Heart left ventricle (tissue), 16 donors: ENCODE data around the gene RAD51B. TPM values are rescaled to one million over a fixed set of nuclear protein-coding genes. Genes with fewer than 3 reads are reported as not detected.

Experiments used
- ATAC-seq, 4 donors: fragments of 200-7000 bp; cut with Tn5 transposase; one replicate each; pipeline ENCODE4 v1.9.1; 2020 to 2022; ENCODE audit warnings: moderate library complexity in 4 of 4, mild to moderate bottlenecking in 3 of 4, moderate number of reproducible peaks in 1 of 4
- DNase-seq, 5 donors: peaks; one replicate each; pipeline ENCODE4 v3.0.0-alpha.2; 2020
- H3K27ac ChIP-seq, 12 donors: fragments of 200-600 bp; sonication (generic) in 4 of 12; one replicate each; pipeline versions ENCODE4 v1.5.0 to v1.8.0; 2016 to 2022; ENCODE audit warnings: mild to moderate bottlenecking in 2 of 12
- H3K27me3 ChIP-seq, 9 donors: fragments of 200-600 bp; sonication (generic) in 2 of 9; one replicate each; pipeline versions ENCODE4 v1.5.1 to v1.8.0; 2016 to 2022; ENCODE audit warnings: mild to moderate bottlenecking in 3 of 9
- H3K36me3 ChIP-seq, 9 donors: fragments of 200-600 bp; sonication (generic) in 2 of 9; one replicate each; pipeline versions ENCODE4 v1.5.0 to v1.8.0; 2018 to 2022; ENCODE audit warnings: mild to moderate bottlenecking in 2 of 9
- H3K4me1 ChIP-seq, 12 donors: fragments of 200-600 bp; sonication (generic) in 4 of 12; one replicate each; pipeline versions ENCODE4 v1.5.0 to v1.8.0; 2016 to 2022; ENCODE audit warnings: mild to moderate bottlenecking in 3 of 12
- H3K4me3 ChIP-seq, 12 donors: fragments of 200-600 bp; sonication (generic) in 4 of 12; one replicate each; pipeline versions ENCODE4 v1.5.0 to v1.8.0; 2017 to 2022; ENCODE audit warnings: mild to moderate bottlenecking in 9 of 12, moderate library complexity in 4 of 12
- H3K9me3 ChIP-seq, 12 donors: fragments of 200-600 bp; sonication (generic) in 4 of 12; one replicate each; pipeline versions ENCODE4 v1.5.0 to v1.8.0; 2016 to 2022; ENCODE audit warnings: mild to moderate bottlenecking in 1 of 12
- CTCF ChIP-seq, 12 donors: fragments of 200-600 bp; sonication (generic) in 4 of 12; IDR thresholded peaks; one replicate each; pipeline versions ENCODE4 v1.5.0 to v1.8.0; 2018 to 2022; ENCODE audit warnings: antibody characterized with exemption in 12 of 12, mild to moderate bottlenecking in 5 of 12
- POLR2A ChIP-seq, 2 donors: fragments of 450-650 bp; IDR thresholded peaks; one replicate each; pipeline ENCODE4 v1.6.1; 2017; ENCODE audit warnings: antibody characterized with exemption in 2 of 2, mild to moderate bottlenecking in 2 of 2, moderate library complexity in 2 of 2
- WGBS, 4 donors: extraction: QIAGEN DNeasy Blood & Tissue Kit in 2 of 4; methylation state at CpG; one replicate each; pipeline versions ENCODE4 v1.1.5 to v1.1.7; 2013 to 2018; 5-methylcytosine and 5-hydroxymethylcytosine counted together
- intact Hi-C, 10 donors: fragments of 100-400 bp; cut with DNase I; formaldehyde crosslinking; loops; one replicate each; pipeline versions ENCODE4 v1.11.1 to v1.14.2; 2022
- polyA plus RNA-seq, 2 donors: library from polyadenylated mRNA; stranded (reverse); fragments of 200-250 nt; gene quantifications; one replicate each; pipeline ENCODE4 v1.2.3, GENCODE V29; 2013
- total RNA-seq, 9 donors: library from RNA; depleted of rRNA in 2 of 9; stranded (reverse); fragments of >200 nt in 2 of 9; fragmentation: NEBNext Ultra II Directional in 3 of 9; extraction: Animal tissue kit (Norgen Biotek cat#: 25700) in 3 of 9; gene quantifications; one replicate each; pipeline versions ENCODE4 v1.1.0 to v1.2.4, GENCODE V29; 2016 to 2023
- donor health status: ischemic (EF 13 %, LVEDD 7.1; RV severe dilation, severe dysfunction).
- donor health status: healthy with polysubstance abuse.
- donor health status: DM: no; HTN: yes; CAD: no.
- donor health status: DM: no; HTN: no; CAD: no.
- donor health status: ischemic (EF 25% LVEDD 6.9; RV normal size, moderate dysfunction).
- donor health status: ischemic (EF 25% LVEDD 5.7; RV mildly dilated, moderate dysfunction).
- donor health status: healthy.
- donor health status: DM: yes; HTN: yes; CAD: no.
- donor health status: ischemic (EF 35%, LVEDD 5.7; RV mildly dilated, moderate dysfunction).
- donor health status: nonischemic (EF 11% LVEDD 7.7; RV severe dilation, severe dysfunction).
- donor health status: DM: yes; HTN: yes; CAD: no.
- donor health status: PGD.
- donor health status: ischemic (EF 29% LVEDD 5.4; RV normal size, mild dysfunction).
- donor health status: nonischemic (EF 23%, LVEDD 6.1; RV moderate dilation, normal function).

The RAD51B gene
- total and polyA plus RNA-seq, 11 donors = 1.3 to 11.3 (median 3.2) TPM

DNA sequence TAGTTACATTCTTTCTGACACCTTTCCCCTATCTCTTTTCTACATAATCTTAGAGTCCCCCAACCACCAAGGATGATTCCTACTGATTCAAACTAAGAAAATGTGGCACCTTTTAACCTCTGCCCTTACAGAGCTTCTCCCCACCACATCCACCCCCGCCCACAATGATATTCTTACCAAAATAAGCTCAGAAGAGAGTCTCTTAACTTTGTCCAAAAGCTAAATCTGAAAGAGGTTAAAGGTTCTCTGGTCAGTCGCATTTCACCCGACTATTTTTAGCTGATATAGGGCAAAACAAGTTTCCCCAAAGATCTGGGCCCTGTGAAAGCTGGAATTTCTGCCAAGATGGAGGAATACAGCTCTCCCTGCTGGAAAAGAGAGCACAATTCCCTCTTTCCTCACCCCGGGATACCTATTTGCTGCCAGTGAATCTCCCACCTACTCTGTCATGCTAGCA, 844.7 kb downstream of the RAD51B start:
- ATAC-seq = no peak
- Histone ChIP-seq H3K9me3 (no peaks in the 10 kb centered on the region), H3K36me3 (no peaks in the 10 kb centered on the region), H3K4me3 (no peak overlapping the region), H3K27me3 (no peaks in the 10 kb centered on the region), H3K4me1 (peaks cover 0 to 58% (median 34%) of the 10 kb centered on the region in 12 donors), H3K27ac (peak overlapping the region in 9 of 12 donors; percentile 19 to 75 (median 58))
- WGBS, 4 donors = 72 to 82% (median 74%) methylated on average over 4 of the region's 4 CpGs
- intact Hi-C loops = loop anchor here in 2 of 10 donors (10.0 kb wide), 1 partner anchor 119 kb away; no protein-coding TSS in a partner anchor
- no peak for DNase-seq
- peak in 3 of 12 donors; percentile 11 to 33 (median 29) for TF ChIP-seq CTCF (IDR thresholded peaks at IDR 0.05)
- TF ChIP-seq POLR2A (IDR thresholded peaks at IDR 0.05) = no peak

GRCh38 chr14:68665131-68665530, 845.6 kb downstream of the RAD51B start:
- Histone ChIP-seq H3K9me3 (no peaks in the 10 kb centered on the region), H3K27me3 (no peaks in the 10 kb centered on the region), H3K4me1 (peaks cover 0 to 60% (median 38%) of the 10 kb centered on the region in 12 donors), H3K36me3 (no peaks in the 10 kb centered on the region), H3K27ac (peak overlapping the region in 9 of 12 donors; percentile 39 to 75 (median 58)), H3K4me3 (no peak overlapping the region)
- ATAC-seq = no peak
- WGBS, 4 donors = 69 to 85% (median 78%) methylated on average over 4 of the region's 4 CpGs
- no peak for TF ChIP-seq CTCF (IDR thresholded peaks at IDR 0.05)
- DNase-seq = no peak
- intact Hi-C loops = loop anchor here in 3 of 10 donors (5.0 to 10.0 kb wide), 2 partner anchors 120 to 122 kb away; no protein-coding TSS in a partner anchor

GRCh38 chr14:68665792-68666204, 846.2 kb downstream of the RAD51B start:
- DNase-seq (no peak), ATAC-seq (peak in 1 of 4 donors; percentile 47)
- no peaks in the 10 kb centered on the region for H3K36me3 ChIP-seq
- H3K27ac ChIP-seq = peak overlapping the region in 11 of 12 donors; percentile 2 to 75 (median 55)
- intact Hi-C loops = loop anchor here in 3 of 10 donors (5.0 to 10.0 kb wide), 2 partner anchors 121 to 122 kb away; no protein-coding TSS in a partner anchor
- no peak for TF ChIP-seq POLR2A (IDR thresholded peaks at IDR 0.05)
- TF ChIP-seq CTCF (IDR thresholded peaks at IDR 0.05) = no peak
- H3K27me3 ChIP-seq = no peaks in the 10 kb centered on the region
- no peak overlapping the region for H3K4me3 ChIP-seq
- no peaks in the 10 kb centered on the region for H3K9me3 ChIP-seq
- peaks cover 3 to 67% (median 45%) of the 10 kb centered on the region in 12 donors for H3K4me1 ChIP-seq

DNA sequence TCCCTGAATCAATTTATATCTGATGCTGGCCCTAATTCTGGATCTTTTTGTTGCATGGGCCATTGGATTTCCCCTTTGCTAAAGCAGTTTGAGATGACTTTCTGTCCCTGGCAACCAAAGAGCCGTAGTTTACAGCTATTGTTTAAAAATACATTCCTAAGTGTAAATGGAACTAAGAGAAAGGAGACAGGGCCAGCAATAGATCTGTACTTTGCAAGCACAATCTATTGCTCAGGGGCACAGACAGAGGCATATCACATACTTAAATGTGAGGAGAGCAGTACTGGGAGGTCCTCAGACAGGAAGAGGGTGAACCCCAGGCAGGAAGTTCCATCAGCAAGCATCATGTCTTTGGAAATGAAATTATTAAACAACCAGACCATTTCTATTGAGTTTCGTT, 846.7 kb downstream of the RAD51B start:
- Histone ChIP-seq H3K4me3 (no peak overlapping the region), H3K4me1 (peaks cover 3 to 71% (median 49%) of the 10 kb centered on the region in 12 donors), H3K36me3 (no peaks in the 10 kb centered on the region), H3K27ac (peak overlapping the region in 11 of 12 donors; percentile 2 to 75 (median 55)), H3K9me3 (no peaks in the 10 kb centered on the region), H3K27me3 (no peaks in the 10 kb centered on the region)
- TF ChIP-seq CTCF (IDR thresholded peaks at IDR 0.05) (no peak), POLR2A (IDR thresholded peaks at IDR 0.05) (no peak)
- intact Hi-C loops = loop anchor here in 3 of 10 donors (5.0 to 10.0 kb wide), 2 partner anchors 121 kb away; no protein-coding TSS in a partner anchor
- ATAC-seq = peak in 1 of 4 donors; percentile 6
- WGBS, 4 donors = 39 to 52% (median 40%) methylated on average over 2 of the region's 2 CpGs
- no peak for DNase-seq
